HCT116 (cell line): ENCODE data around the gene ARL2. TPM values are rescaled to one million over a fixed set of nuclear protein-coding genes. Genes with fewer than 3 reads are reported as not detected.

Source experiments
- ATAC-seq: fragments of 200-7000 bp; cut with Tn5 transposase; 2 replicates; pipeline ENCODE4 v1.9.1; 2020; ENCODE audit warnings: mild to moderate bottlenecking, moderate library complexity
- BruUV-seq: library from RNA; stranded (reverse); fragments of 400-500 nt; replicated peaks from 2 replicates; lab custom pipeline; 2021; lab: Mats Ljungman, UMichigan
- CTCF ChIA-PET: fragments of 300-600 bp; sonication (Branson Sonifier 250); formaldehyde crosslinking; loops from one replicate; lab custom pipeline; 2021; ENCODE audit warnings: antibody characterized with exemption; lab: Charles Lee
- POLR2A ChIA-PET: fragments of 300-600, 350-600 bp; sonication (Branson Sonifier 250); formaldehyde crosslinking; loops from one replicate; lab custom pipeline; 2021; ENCODE audit warnings: antibody characterized with exemption; lab: Charles Lee
- RAD21 ChIA-PET, 2 experiments: fragments of 300-600 bp; sonication (Branson Sonifier 250); formaldehyde crosslinking; loops; one replicate each; lab custom pipeline; 2023; ENCODE audit warnings: low total read pairs in 2 of 2; ENCODE audit not compliant: uncharacterized antibody in 2 of 2, unreplicated experiment in 2 of 2, low non-redundant PET in 1 of 2; lab: Charles Lee
- DNase-seq: peaks from one replicate; pipeline ENCODE4 v3.0.0-alpha.2; 2010; ENCODE audit warnings: low read depth, low spot score
- H2AFZ ChIP-seq: fragments of 200-600 bp; shearing (Covaris generic), sonication (generic); 2 replicates; pipeline ENCODE4 v1.6.1; 2017; ENCODE audit warnings: low read depth, mixed run types, mixed read lengths, antibody characterized with exemption, low read length; ENCODE audit not compliant: poor library complexity, severe bottlenecking
- H3K27ac ChIP-seq: 2 replicates; pipeline ENCODE4 v1.5.1; 2012; ENCODE audit warnings: low read depth, low read length
- H3K27me3 ChIP-seq: fragments of 200-600 bp; sonication (generic); 2 replicates; pipeline ENCODE4 v1.6.1; 2016; ENCODE audit warnings: mixed run types, low read length, mixed read lengths; ENCODE audit not compliant: insufficient read depth
- H3K36me3 ChIP-seq, 2 experiments: fragments of 200-500 bp in 1 of 2; fragments of 200-600 bp in 1 of 2; sonication (Bioruptor generic) in 1 of 2; sonication (generic) in 1 of 2; 2 replicates each; pipeline versions ENCODE4 v1.5.1 to v1.6.1; 2014 to 2016; ENCODE audit warnings: low read length in 2 of 2, inconsistent platforms in 1 of 2, mixed read lengths in 1 of 2, mixed run types in 1 of 2; ENCODE audit not compliant: insufficient read depth in 2 of 2, control insufficient read depth in 1 of 2
- H3K4me1 ChIP-seq, 2 experiments: fragments of 200-600 bp in 1 of 2; sonication (generic) in 1 of 2; 2 replicates each; pipeline versions ENCODE4 v1.5.1 to v1.6.1; 2012 to 2017; ENCODE audit warnings: low read length in 2 of 2, inconsistent platforms in 1 of 2, mild to moderate bottlenecking in 1 of 2, mixed read lengths in 1 of 2, mixed run types in 1 of 2, moderate library complexity in 1 of 2; ENCODE audit not compliant: insufficient read depth in 2 of 2, control insufficient read depth in 1 of 2
- H3K4me2 ChIP-seq: fragments of 200-600 bp; sonication (generic); 2 replicates; pipeline ENCODE4 v1.6.1; 2017; ENCODE audit warnings: mixed run types, low read length, mixed read lengths
- H3K4me3 ChIP-seq, 2 experiments: fragments of 200-600 bp in 1 of 2; sonication (generic) in 1 of 2; replicated peaks in 1 of 2; 2 replicates each; pipeline ENCODE4 v1.5.1; 2011 to 2016; ENCODE audit warnings: low read length in 2 of 2, control low read depth in 1 of 2, low read depth in 1 of 2, mild to moderate bottlenecking in 1 of 2, mixed read lengths in 1 of 2, mixed run types in 1 of 2
- H3K79me2 ChIP-seq: fragments of 200-600 bp; sonication (generic); 2 replicates; pipeline ENCODE4 v1.6.1; 2017; ENCODE audit warnings: mild to moderate bottlenecking, mixed run types, low read length, moderate library complexity, mixed read lengths; ENCODE audit not compliant: insufficient read depth
- H3K9ac ChIP-seq: fragments of 200-600 bp; sonication (generic); 2 replicates; pipeline ENCODE4 v1.6.1; 2016; ENCODE audit warnings: low read length, mixed read lengths
- H3K9me2 ChIP-seq: fragments of 200-600 bp; sonication (generic), shearing (Covaris generic); 2 replicates; pipeline ENCODE4 v1.6.1; 2017; ENCODE audit warnings: mixed run types, mild to moderate bottlenecking, moderate library complexity; ENCODE audit not compliant: insufficient read depth
- H3K9me3 ChIP-seq, 2 experiments: fragments of 200-500 bp in 1 of 2; fragments of 200-600 bp in 1 of 2; sonication (Bioruptor generic) in 1 of 2; sonication (generic) in 1 of 2; 2 replicates each; pipeline ENCODE4 v1.6.1; 2014 to 2017; ENCODE audit warnings: low read length in 2 of 2, mixed read lengths in 2 of 2, inconsistent platforms in 1 of 2, low read depth in 1 of 2, mild to moderate bottlenecking in 1 of 2, mixed run types in 1 of 2, moderate library complexity in 1 of 2; ENCODE audit not compliant: control insufficient read depth in 1 of 2, insufficient read depth in 1 of 2
- H4K20me1 ChIP-seq: fragments of 200-600 bp; sonication (generic), shearing (Covaris generic); 2 replicates; pipeline ENCODE4 v1.6.1; 2017; ENCODE audit warnings: mixed run types, mild to moderate bottlenecking, moderate library complexity; ENCODE audit not compliant: insufficient read depth
- ATF3 ChIP-seq: IDR thresholded peaks from 2 replicates; pipeline ENCODE4 v1.6.1; 2012
- CBX3 ChIP-seq: IDR thresholded peaks from 2 replicates; pipeline ENCODE4 v1.6.1; 2012; ENCODE audit warnings: low read depth
- CTCF ChIP-seq, 3 experiments: fragments of 200-600 bp in 1 of 3; sonication (generic) in 1 of 3; IDR thresholded peaks in 2 of 3; conservative IDR thresholded peaks in 1 of 3; 2 replicates each; pipeline ENCODE4 v1.5.1; 2012 to 2017; ENCODE audit warnings: low read depth in 2 of 3, low read length in 2 of 3, antibody characterized with exemption in 1 of 3, borderline replicate concordance in 1 of 3, control low read depth in 1 of 3, mild to moderate bottlenecking in 1 of 3, mixed read lengths in 1 of 3, mixed run types in 1 of 3, moderate library complexity in 1 of 3; ENCODE audit not compliant: insufficient read depth in 1 of 3
- JUND ChIP-seq: IDR thresholded peaks from 2 replicates; pipeline ENCODE4 v1.6.1; 2012
- TCF7L2 ChIP-seq: IDR thresholded peaks from 2 replicates; pipeline ENCODE4 v1.7.0; 2011; ENCODE audit warnings: borderline replicate concordance, inconsistent platforms; ENCODE audit not compliant: insufficient read depth, insufficient read length; ENCODE audit errors: extremely low read depth
- ZBTB33 ChIP-seq: IDR thresholded peaks from 2 replicates; pipeline ENCODE4 v1.6.1; 2011; ENCODE audit warnings: mild to moderate bottlenecking, low read length, moderate library complexity; ENCODE audit not compliant: insufficient replicate concordance; ENCODE audit errors: extremely low read depth
- ZFX ChIP-seq: fragments of 450-650 bp; IDR thresholded peaks from 2 replicates; pipeline ENCODE4 v1.6.1; 2017
- intact Hi-C: fragments of 100-400 bp; cut with micrococcal nuclease; formaldehyde crosslinking; loops from 2 replicates; pipeline ENCODE4 v1.10.0; 2022
- total RNA-seq: library from RNA; stranded (reverse); gene quantifications from one replicate; pipeline ENCODE4 v1.2.1, GENCODE V29; 2021; ENCODE audit not compliant: unreplicated experiment

Gene ARL2
- total RNA-seq, 1 experiment from 2014 or later, result 68.7 TPM

- no peak for TF ChIP-seq TCF7L2
- TF ChIP-seq CTCF (IDR thresholded peaks at IDR 0.05 in 2 of 3, conservative IDR thresholded peaks at IDR 0.05 in 1 of 3; ENCODE audit: borderline replicate concordance in 1 of 3, insufficient read depth in 1 of 3, low read depth in 2 of 3, low read length in 2 of 3), result no peak
- no peak for TF ChIP-seq ATF3
- no peak for TF ChIP-seq CBX3
- no peak for TF ChIP-seq JUND
- TF ChIP-seq, all 23 proteins: peak for 0
Observed at GRCh38 chr11:64967375-64967774, 46.6 kb upstream of the ARL2 start (continued).

GRCh38 chr11:64969209-64969608, 44.8 kb upstream of the ARL2 start:
- POLR2A ChIA-PET, result no interaction called here
- no peak overlapping the region for H3K4me2 ChIP-seq

More at GRCh38 chr11:64969209-64969608, 44.8 kb upstream of the ARL2 start:
- TF ChIP-seq ZFX (no peak), ZBTB33 (no peak)
- Histone ChIP-seq H2AFZ (no peak overlapping the region), H4K20me1 (no peaks in the 10 kb centered on the region), H3K36me3 (no peaks in the 10 kb centered on the region), H3K79me2 (no peaks in the 10 kb centered on the region), H3K4me3 (no peak overlapping the region), H3K9me3 (no peaks in the 10 kb centered on the region), H3K9me2 (no peaks in the 10 kb centered on the region), H3K4me1 (peaks cover 0 to 3% of the 10 kb centered on the region in 2 experiments; a peak in 1 of 4 replicates), H3K9ac (no peak overlapping the region), H3K27ac (no peak overlapping the region), H3K27me3 (no peaks in the 10 kb centered on the region)
- ATAC-seq (no peak), DNase-seq (no peak)
- ChIA-PET CTCF (no interaction called here), RAD21 (no interaction called here)
- intact Hi-C loops, result no loop called here
- no TSS peak for BruUV-seq
